NCI-H146 (cell line): Measurements from ENCODE around the gene NEK9.

ENCODE experiments used
- DNase-seq: peaks from one replicate; lab custom pipeline; 2025; lab: John Stamatoyannopoulos, UW

The NEK9 gene

GRCh38 chr14:75040507-75040906, 86.3 kb downstream of the NEK9 start:
- DNase-seq: no peak

GRCh38 chr14:75032939-75033338, 93.9 kb downstream of the NEK9 start:
- DNase-seq: no peak

- DNase-seq: no peak
Measured at GRCh38 chr14:75030147-75030546, 96.7 kb downstream of the NEK9 start.
